WTC11 (cell line): ENCODE data around the gene TMED10. TPM values are rescaled to one million over a fixed set of nuclear protein-coding genes. Genes with fewer than 3 reads are reported as not detected.
"Not testable (repeated sequence)": the region's sequence is repeated elsewhere in the genome, so short reads cannot be mapped to it uniquely, and the experiment has no call there.

Source experiments
- ATAC-seq: fragments of 200-7000 bp; cut with Tn5 transposase; 2 replicates; pipeline ENCODE4 v1.10.0; 2021; ENCODE audit warnings: mild to moderate bottlenecking, moderate library complexity
- CTCF ChIA-PET: fragments of 300-600 bp; sonication (Branson Sonifier 250); formaldehyde crosslinking; loops from one replicate; lab custom pipeline; 2021; ENCODE audit warnings: antibody characterized with exemption; lab: Charles Lee
- POLR2A ChIA-PET: fragments of 350-600 bp; sonication (Branson Sonifier 250); formaldehyde crosslinking; loops from one replicate; lab custom pipeline; 2021; ENCODE audit warnings: antibody characterized with exemption; lab: Charles Lee
- DNase-seq: peaks from one replicate; pipeline ENCODE4 v3.0.0; 2021; ENCODE audit warnings: low spot score
- H3K27ac Mint-ChIP-seq: 2 replicates; pipeline ENCODE4 v1.8.0; 2021; ENCODE audit warnings: mixed read lengths
- H3K27me3 Mint-ChIP-seq: 2 replicates; pipeline ENCODE4 v1.8.0; 2021; ENCODE audit warnings: low read depth, mild to moderate bottlenecking, moderate library complexity, mixed read lengths
- H3K36me3 Mint-ChIP-seq: 2 replicates; pipeline ENCODE4 v1.8.0; 2021; ENCODE audit warnings: mixed read lengths
- H3K4me1 Mint-ChIP-seq: 2 replicates; pipeline ENCODE4 v1.8.0; 2022; ENCODE audit warnings: mixed read lengths
- H3K4me3 Mint-ChIP-seq: 2 replicates; pipeline ENCODE4 v1.8.0; 2021; ENCODE audit warnings: mild to moderate bottlenecking, moderate library complexity, mixed read lengths
- H3K9me3 Mint-ChIP-seq: 2 replicates; pipeline ENCODE4 v1.8.0; 2021; ENCODE audit warnings: mixed read lengths
- ATF2 ChIP-seq: sonication (generic); formaldehyde crosslinking; IDR thresholded peaks from 2 replicates; pipeline ENCODE4 v1.8.1; 2022; ENCODE audit warnings: low read depth, missing genetic modification reagents, borderline replicate concordance
- CBFB ChIP-seq: sonication (generic); formaldehyde crosslinking; IDR thresholded peaks from 2 replicates; pipeline ENCODE4 v1.8.1; 2022; ENCODE audit warnings: mild to moderate bottlenecking, low read depth, missing genetic modification reagents
- CTCF ChIP-seq: fragments of 200-600 bp; IDR thresholded peaks from 2 replicates; pipeline ENCODE4 v1.8.0; 2022; ENCODE audit warnings: antibody characterized with exemption
- FOXK1 ChIP-seq: sonication (generic); formaldehyde crosslinking; IDR thresholded peaks from 2 replicates; pipeline ENCODE4 v1.8.0; 2022; ENCODE audit warnings: mild to moderate bottlenecking, moderate library complexity, missing genetic modification reagents
- HMGA2 ChIP-seq: fragments of 250-450 bp; sonication (Bioruptor Pico); IDR thresholded peaks from 2 replicates; pipeline ENCODE4 v1.4.0; 2021; ENCODE audit warnings: mild to moderate bottlenecking, moderate library complexity
- HMGXB4 ChIP-seq: sonication (generic); formaldehyde crosslinking; IDR thresholded peaks from 2 replicates; pipeline ENCODE4 v1.8.1; 2023; ENCODE audit warnings: mild to moderate bottlenecking, moderate library complexity, missing genetic modification reagents
- IRF2 ChIP-seq: sonication (generic); formaldehyde crosslinking; IDR thresholded peaks from 2 replicates; pipeline ENCODE4 v1.8.0; 2022; ENCODE audit warnings: low read depth, missing genetic modification reagents, borderline replicate concordance
- JUN ChIP-seq: sonication (generic); formaldehyde crosslinking; IDR thresholded peaks from 2 replicates; pipeline ENCODE4 v1.8.0; 2023; ENCODE audit warnings: mild to moderate bottlenecking, missing genetic modification reagents
- KAT7 ChIP-seq: sonication (generic); formaldehyde crosslinking; IDR thresholded peaks from 2 replicates; pipeline ENCODE4 v1.8.1; 2023; ENCODE audit warnings: missing genetic modification reagents, mild to moderate bottlenecking, borderline replicate concordance
- MAX ChIP-seq: sonication (generic); formaldehyde crosslinking; IDR thresholded peaks from 2 replicates; pipeline ENCODE4 v1.8.0; 2022; ENCODE audit warnings: mild to moderate bottlenecking, missing genetic modification reagents
- MXD4 ChIP-seq: fragments of 250-450 bp; sonication (Bioruptor Pico); IDR thresholded peaks from 2 replicates; pipeline ENCODE4 v1.8.0; 2021; ENCODE audit warnings: mild to moderate bottlenecking, moderate library complexity, borderline replicate concordance
- NR1H2 ChIP-seq: sonication (generic); formaldehyde crosslinking; IDR thresholded peaks from 2 replicates; pipeline ENCODE4 v1.9.0; 2021; ENCODE audit warnings: mild to moderate bottlenecking, moderate library complexity, missing genetic modification reagents
- OVOL2 ChIP-seq: fragments of 250-450 bp; sonication (Bioruptor Pico); IDR thresholded peaks from 2 replicates; pipeline ENCODE4 v1.9.0; 2021; ENCODE audit warnings: mild to moderate bottlenecking, borderline replicate concordance
- SMAD3 ChIP-seq: sonication (generic); formaldehyde crosslinking; IDR thresholded peaks from 2 replicates; pipeline ENCODE4 v1.8.0; 2022; ENCODE audit warnings: missing genetic modification reagents, mild to moderate bottlenecking, borderline replicate concordance
- SP1 ChIP-seq: sonication (generic); formaldehyde crosslinking; conservative IDR thresholded peaks from 2 replicates; pipeline ENCODE4 v1.8.1; 2022; ENCODE audit warnings: missing genetic modification reagents
- TCF7 ChIP-seq: sonication (generic); formaldehyde crosslinking; IDR thresholded peaks from 2 replicates; pipeline ENCODE4 v1.8.0; 2022; ENCODE audit warnings: mild to moderate bottlenecking, low read depth, missing genetic modification reagents, moderate library complexity
- TEAD1 ChIP-seq: sonication (generic); formaldehyde crosslinking; IDR thresholded peaks from 2 replicates; pipeline ENCODE4 v1.8.0; 2022; ENCODE audit warnings: mild to moderate bottlenecking, missing genetic modification reagents
- ZNF232 ChIP-seq: sonication (generic); formaldehyde crosslinking; IDR thresholded peaks from 2 replicates; pipeline ENCODE4 v1.8.0; 2022; ENCODE audit warnings: mild to moderate bottlenecking, missing genetic modification reagents
- ZNF281 ChIP-seq: sonication (generic); formaldehyde crosslinking; IDR thresholded peaks from 2 replicates; pipeline ENCODE4 v1.8.0; 2023; ENCODE audit warnings: mild to moderate bottlenecking, missing genetic modification reagents
- ZNF671 ChIP-seq: fragments of 250-450 bp; sonication (Bioruptor Pico); IDR thresholded peaks from 2 replicates; pipeline ENCODE4 v1.8.0; 2021; ENCODE audit warnings: mild to moderate bottlenecking
- ZSCAN18 ChIP-seq: fragments of 250-450 bp; sonication (Bioruptor Pico); IDR thresholded peaks from 2 replicates; pipeline ENCODE4 v2.1.2; 2022; ENCODE audit warnings: mild to moderate bottlenecking, moderate library complexity
- total RNA-seq: library from RNA; stranded (reverse); gene quantifications from 3 replicates; pipeline ENCODE4 v1.2.3, GENCODE V29; 2021

Gene TMED10
- total RNA-seq, 1 experiment from 2014 or later = 234 TPM

GRCh38 chr14:75153295-75153694 is 23.1 kb downstream of the TMED10 start (continued):
- TF ChIP-seq ZNF281 (CRISPR knock-in tag) (no peak), TEAD1 (no peak), OVOL2 (no peak), HMGA2 (CRISPR knock-in tag) (no peak), ZNF232 (CRISPR knock-in tag) (no peak), KAT7 (no peak), ATF2 (CRISPR knock-in tag) (no peak), MXD4 (no peak), FOXK1 (CRISPR knock-in tag) (no peak)

- no peaks in the 10 kb centered on the region for H3K9me3 Mint-ChIP-seq
- CTCF ChIA-PET = no interaction called here
Measured at GRCh38 chr14:75151851-75152250, 24.6 kb downstream of the TMED10 start.

GRCh38 chr14:75150637-75151036 is 25.8 kb downstream of the TMED10 start:
- H3K9me3 Mint-ChIP-seq, DNase-seq, POLR2A ChIA-PET, CTCF ChIA-PET, ATAC-seq, H3K27ac Mint-ChIP-seq, H3K27me3 Mint-ChIP-seq, H3K4me3 Mint-ChIP-seq: not testable (repeated sequence)
- Mint-ChIP-seq H3K36me3 (peaks cover 27% of the 10 kb centered on the region), H3K4me1 (peaks cover 26% of the 10 kb centered on the region)

More at GRCh38 chr14:75151851-75152250, 24.6 kb downstream of the TMED10 start:
- Mint-ChIP-seq H3K36me3 (peaks cover 18% of the 10 kb centered on the region), H3K27me3 (no peaks in the 10 kb centered on the region), H3K4me1 (peaks cover 29% of the 10 kb centered on the region), H3K4me3 (no peak overlapping the region), H3K27ac (peak overlapping the region; percentile 75)
- no peak for ATAC-seq
- TF ChIP-seq TEAD1 (no peak), SMAD3 (CRISPR knock-in tag) (no peak), NR1H2 (no peak), CTCF (no peak), MAX (CRISPR knock-in tag) (no peak)
- DNase-seq = no peak
- POLR2A ChIA-PET = no interaction called here

- Mint-ChIP-seq H3K36me3 (peaks cover 27% of the 10 kb centered on the region), H3K4me1 (peaks cover 26% of the 10 kb centered on the region), H3K9me3 (no peaks in the 10 kb centered on the region), H3K4me3 (no peak overlapping the region), H3K27ac (peak overlapping the region; percentile 4; the same call in 1 of the 2 replicates), H3K27me3 (no peaks in the 10 kb centered on the region)
- CTCF ChIA-PET = no interaction called here
- POLR2A ChIA-PET = no interaction called here
- ATAC-seq (no peak), DNase-seq (no peak)
- TF ChIP-seq JUN (CRISPR knock-in tag) (no peak), IRF2 (CRISPR knock-in tag) (no peak), ZSCAN18 (no peak), ATF2 (CRISPR knock-in tag) (no peak), HMGA2 (CRISPR knock-in tag) (no peak), CBFB (CRISPR knock-in tag) (no peak), HMGXB4 (CRISPR knock-in tag) (no peak), SP1 (CRISPR knock-in tag) (no peak), ZNF671 (CRISPR knock-in tag) (no peak), TCF7 (no peak), FOXK1 (CRISPR knock-in tag) (no peak)
Measured at GRCh38 chr14:75150150-75150549, 26.3 kb downstream of the TMED10 start.
